Activated naive CD4-positive, alpha-beta T cell treated with anti-CD3 and anti-CD28 coated beads for 36 hours (primary cell): ENCODE measurements around the gene RFX7. TPM values are rescaled to one million over a fixed set of nuclear protein-coding genes. Genes with fewer than 3 reads are reported as not detected.

Source experiments
- CTCF ChIA-PET: fragments of 350-600 bp; sonication (Branson Sonifier 250); formaldehyde crosslinking; loops from one replicate; lab custom pipeline; 2021; ENCODE audit warnings: antibody characterized with exemption; lab: Charles Lee
- DNase-seq: peaks from one replicate; pipeline ENCODE4 v3.0.0-alpha.2; 2020
- H3K27ac Mint-ChIP-seq: one replicate; pipeline ENCODE4 v1.8.0; 2021; ENCODE audit warnings: mild to moderate bottlenecking, mixed read lengths
- H3K27me3 Mint-ChIP-seq: one replicate; pipeline ENCODE4 v1.8.0; 2021; ENCODE audit warnings: low read depth, mixed read lengths
- H3K36me3 Mint-ChIP-seq: one replicate; pipeline ENCODE4 v1.8.0; 2021; ENCODE audit warnings: low read depth, mixed read lengths
- H3K4me1 Mint-ChIP-seq: one replicate; pipeline ENCODE4 v1.8.0; 2021; ENCODE audit warnings: low read depth, mixed read lengths
- H3K4me3 Mint-ChIP-seq: one replicate; pipeline ENCODE4 v1.8.0; 2021; ENCODE audit warnings: mild to moderate bottlenecking, moderate library complexity, mixed read lengths
- H3K9me3 Mint-ChIP-seq: one replicate; pipeline ENCODE4 v1.8.0; 2021; ENCODE audit warnings: mixed read lengths
- intact Hi-C: fragments of 100-400 bp; cut with micrococcal nuclease; formaldehyde crosslinking; loops from one replicate; pipeline ENCODE4 v1.15.1; 2023
- total RNA-seq, 2 experiments: library from RNA; stranded (reverse); gene quantifications; one replicate each; pipeline ENCODE4 v1.2.3, GENCODE V29; 2021

RFX7 gene
- total RNA-seq, 2 experiments from 2014 or later, result 22.8 to 26.6 TPM

GRCh38 chr15:56251315-56252095, 7.8 kb upstream of the RFX7 start:
- Mint-ChIP-seq H3K36me3 (no peaks in the 10 kb centered on the region), H3K27me3 (peaks cover 16% of the 10 kb centered on the region), H3K4me3 (no peak overlapping the region), H3K4me1 (no peaks in the 10 kb centered on the region), H3K9me3 (no peaks in the 10 kb centered on the region), H3K27ac (no peak overlapping the region)
- DNase-seq, result no peak
- CTCF ChIA-PET, result interaction anchor here (1.0 to 1.2 kb wide), 2 partner anchors 176 to 178 kb away, joined by 3 to 5 read pairs; no protein-coding TSS in a partner anchor
- intact Hi-C loops, result no loop called here

- Mint-ChIP-seq H3K36me3 (no peaks in the 10 kb centered on the region), H3K27ac (no peak overlapping the region), H3K9me3 (no peaks in the 10 kb centered on the region), H3K27me3 (peaks cover 16% of the 10 kb centered on the region), H3K4me1 (peaks cover 4% of the 10 kb centered on the region), H3K4me3 (no peak overlapping the region)
- intact Hi-C loops, result no loop called here
- DNase-seq, result no peak
- CTCF ChIA-PET, result interaction anchor here (0.7 to 3.2 kb wide), 3 partner anchors 52 to 334 kb away, joined by 3 to 25 read pairs (median 3); no protein-coding TSS in a partner anchor
Observed at GRCh38 chr15:56250626-56251025, 6.9 kb upstream of the RFX7 start.

- H3K27me3 Mint-ChIP-seq, result peaks cover 16% of the 10 kb centered on the region
- CTCF ChIA-PET, result interaction anchor here (0.9 to 3.2 kb wide), 5 partner anchors 11 to 390 kb away, joined by 3 to 25 read pairs (median 3); no protein-coding TSS in a partner anchor
- H3K36me3 Mint-ChIP-seq, result peaks cover 1% of the 10 kb centered on the region
- H3K9me3 Mint-ChIP-seq, result no peaks in the 10 kb centered on the region
- no peak overlapping the region for H3K27ac Mint-ChIP-seq
- peaks cover 12% of the 10 kb centered on the region for H3K4me1 Mint-ChIP-seq
- H3K4me3 Mint-ChIP-seq, result no peak overlapping the region
- intact Hi-C loops, result loop anchor here (5.0 kb wide), 1 partner anchor 618 kb away; no protein-coding TSS in a partner anchor
- no peak for DNase-seq
Observed at GRCh38 chr15:56249092-56249491, 5.4 kb upstream of the RFX7 start.

GRCh38 chr15:56248311-56248992, 4.8 kb upstream of the RFX7 start:
- peaks cover 10% of the 10 kb centered on the region for H3K27me3 Mint-ChIP-seq
- peaks cover 3% of the 10 kb centered on the region for H3K36me3 Mint-ChIP-seq
- H3K27ac Mint-ChIP-seq, result no peak overlapping the region
- intact Hi-C loops, result loop anchor here (5.0 kb wide), 1 partner anchor 619 kb away; no protein-coding TSS in a partner anchor
- DNase-seq, result no peak
- no peak overlapping the region for H3K4me3 Mint-ChIP-seq
- no peaks in the 10 kb centered on the region for H3K9me3 Mint-ChIP-seq
- peaks cover 12% of the 10 kb centered on the region for H3K4me1 Mint-ChIP-seq
- CTCF ChIA-PET, result interaction anchor here (0.6 to 3.2 kb wide), 7 partner anchors 11 to 427 kb away, joined by 3 to 25 read pairs (median 4); no protein-coding TSS in a partner anchor

GRCh38 chr15:56247266-56247665, 3.6 kb upstream of the RFX7 start:
- peaks cover 3% of the 10 kb centered on the region for H3K36me3 Mint-ChIP-seq
- intact Hi-C loops, result loop anchor here (5.0 kb wide), 1 partner anchor 620 kb away; no protein-coding TSS in a partner anchor
- CTCF ChIA-PET, result interaction anchor here (3.2 kb wide), 1 partner anchor 181 kb away, joined by 25 read pairs; no protein-coding TSS in a partner anchor
- H3K4me1 Mint-ChIP-seq, result peaks cover 12% of the 10 kb centered on the region
- H3K27ac Mint-ChIP-seq, result no peak overlapping the region
- peaks cover 4% of the 10 kb centered on the region for H3K27me3 Mint-ChIP-seq
- DNase-seq, result no peak
- H3K9me3 Mint-ChIP-seq, result no peaks in the 10 kb centered on the region
- H3K4me3 Mint-ChIP-seq, result no peak overlapping the region

- intact Hi-C loops, result loop anchor here (1.0 to 5.0 kb wide), 10 partner anchors 39 to 621 kb away; partner anchors contain the start of genes MNS1, NEDD4, TEX9 and ZNF280D
- CTCF ChIA-PET, result interaction anchor here (0.5 to 2.3 kb wide), 9 partner anchors 11 to 567 kb away, joined by 3 to 14 read pairs (median 3); no protein-coding TSS in a partner anchor
- H3K4me3 Mint-ChIP-seq, result peak overlapping the region; percentile 79
- H3K9me3 Mint-ChIP-seq, result no peaks in the 10 kb centered on the region
- H3K36me3 Mint-ChIP-seq, result peaks cover 3% of the 10 kb centered on the region
- peak; percentile 94 for DNase-seq
- peaks cover 16% of the 10 kb centered on the region for H3K4me1 Mint-ChIP-seq
- no peaks in the 10 kb centered on the region for H3K27me3 Mint-ChIP-seq
- peak overlapping the region; percentile 90 for H3K27ac Mint-ChIP-seq
Observed at GRCh38 chr15:56245871-56246814, 2.5 kb upstream of the RFX7 start.

GRCh38 chr15:56244811-56245576, 1.3 kb upstream of the RFX7 start:
- peaks cover 21% of the 10 kb centered on the region for H3K4me1 Mint-ChIP-seq
- no peaks in the 10 kb centered on the region for H3K27me3 Mint-ChIP-seq
- peak; percentile 68 for DNase-seq
- H3K4me3 Mint-ChIP-seq, result peak overlapping the region; percentile 79
- H3K9me3 Mint-ChIP-seq, result no peaks in the 10 kb centered on the region
- H3K27ac Mint-ChIP-seq, result peak overlapping the region; percentile 90
- intact Hi-C loops, result loop anchor here (2.0 to 5.0 kb wide), 6 partner anchors 38 to 1462 kb away; partner anchors contain the start of genes CCPG1, PIERCE2, POLR2M and ZNF280D
- CTCF ChIA-PET, result interaction anchor here (0.6 to 2.3 kb wide), 10 partner anchors 16 to 192 kb away, joined by 3 to 14 read pairs (median 3); no protein-coding TSS in a partner anchor
- peaks cover 4% of the 10 kb centered on the region for H3K36me3 Mint-ChIP-seq

GRCh38 chr15:56244038-56244810, 545 bp upstream of the RFX7 start:
- CTCF ChIA-PET, result interaction anchor here (0.6 to 2.3 kb wide), 7 partner anchors 21 to 251 kb away, joined by 3 to 14 read pairs (median 3); partner anchors contain the start of gene NEDD4
- H3K4me1 Mint-ChIP-seq, result peaks cover 25% of the 10 kb centered on the region
- DNase-seq, result peak; percentile 55
- intact Hi-C loops, result loop anchor here (2.0 to 5.0 kb wide), 5 partner anchors 37 to 1463 kb away; partner anchors contain the start of genes CCPG1, PIERCE2, POLR2M and ZNF280D
- peak overlapping the region; percentile 90 for H3K27ac Mint-ChIP-seq
- peak overlapping the region; percentile 79 for H3K4me3 Mint-ChIP-seq
- H3K36me3 Mint-ChIP-seq, result peaks cover 8% of the 10 kb centered on the region
- H3K27me3 Mint-ChIP-seq, result no peaks in the 10 kb centered on the region
- no peaks in the 10 kb centered on the region for H3K9me3 Mint-ChIP-seq

- intact Hi-C loops, result loop anchor here (5.0 kb wide), 3 partner anchors 645 to 1465 kb away; partner anchors contain the start of genes CCPG1, PIERCE2 and POLR2M
- peaks cover 15% of the 10 kb centered on the region for H3K36me3 Mint-ChIP-seq
- H3K27me3 Mint-ChIP-seq, result no peaks in the 10 kb centered on the region
- CTCF ChIA-PET, result no interaction called here
- peak overlapping the region; percentile 75 for H3K27ac Mint-ChIP-seq
- H3K4me1 Mint-ChIP-seq, result peaks cover 34% of the 10 kb centered on the region
- H3K9me3 Mint-ChIP-seq, result no peaks in the 10 kb centered on the region
- peak overlapping the region; percentile 79 for H3K4me3 Mint-ChIP-seq
- peak; percentile 41 for DNase-seq
Observed at GRCh38 chr15:56242576-56243162, 1.0 kb downstream of the RFX7 start.
